GM23338 (cell line): Measurements from ENCODE around the gene EZH1. TPM values are rescaled to one million over a fixed set of nuclear protein-coding genes. Genes with fewer than 3 reads are reported as not detected.

Experiments
- ATAC-seq: fragments of 200-7000 bp; cut with Tn5 transposase; 3 replicates; pipeline ENCODE4 v1.9.1; 2020
- DNase-seq: peaks from one replicate; pipeline ENCODE4 v3.0.0-alpha.2; 2015; ENCODE audit warnings: low spot score
- H2AFZ ChIP-seq: fragments of 200-600 bp; sonication (generic); 2 replicates; pipeline ENCODE4 v1.8.0; 2016; ENCODE audit warnings: antibody characterized with exemption, mild to moderate bottlenecking, moderate library complexity
- H3F3A ChIP-seq: fragments of 200-600 bp; sonication (generic); replicated peaks from 2 replicates; pipeline ENCODE4 v1.8.0; 2017; ENCODE audit warnings: antibody characterized with exemption, mixed run types, low read depth
- H3K27ac ChIP-seq: fragments of 200-600 bp; sonication (generic); 2 replicates; pipeline ENCODE4 v1.6.1; 2016; ENCODE audit warnings: low read depth
- H3K27me3 ChIP-seq: fragments of 200-600 bp; sonication (generic); 2 replicates; pipeline ENCODE4 v1.8.0; 2016; ENCODE audit warnings: mild to moderate bottlenecking, mixed run types, moderate library complexity; ENCODE audit not compliant: insufficient read depth
- H3K36me3 ChIP-seq: fragments of 200-600 bp; sonication (generic); 2 replicates; pipeline ENCODE4 v1.8.0; 2016; ENCODE audit warnings: mild to moderate bottlenecking; ENCODE audit not compliant: insufficient read depth
- H3K4me1 ChIP-seq: fragments of 200-600 bp; sonication (generic); 2 replicates; pipeline ENCODE4 v1.8.0; 2016; ENCODE audit warnings: mild to moderate bottlenecking, moderate library complexity; ENCODE audit not compliant: insufficient read depth
- H3K4me2 ChIP-seq: fragments of 200-600 bp; sonication (generic); 2 replicates; pipeline ENCODE4 v1.7.1; 2017; ENCODE audit warnings: mixed run types
- H3K4me3 ChIP-seq: fragments of 200-600 bp; sonication (generic); 2 replicates; pipeline ENCODE4 v1.6.1; 2016; ENCODE audit warnings: mixed run types
- H3K79me2 ChIP-seq: fragments of 200-600 bp; sonication (generic); replicated peaks from 2 replicates; pipeline ENCODE4 v1.8.0; 2017; ENCODE audit warnings: mild to moderate bottlenecking; ENCODE audit not compliant: insufficient read depth
- H3K9me2 ChIP-seq: fragments of 200-600 bp; sonication (generic); 2 replicates; pipeline ENCODE4 v1.8.0; 2017; ENCODE audit not compliant: insufficient read depth
- H4K20me1 ChIP-seq: fragments of 200-600 bp; sonication (generic); replicated peaks from 2 replicates; pipeline ENCODE4 v1.8.0; 2017; ENCODE audit warnings: mild to moderate bottlenecking; ENCODE audit not compliant: insufficient read depth
- H3K27ac Mint-ChIP-seq: 2 replicates; pipeline ENCODE4 v1.8.0; 2020; ENCODE audit warnings: inconsistent platforms, mild to moderate bottlenecking, moderate library complexity, mixed read lengths
- H3K27me3 Mint-ChIP-seq: 3 replicates; pipeline ENCODE4 v1.8.0; 2022; ENCODE audit warnings: low read depth, mild to moderate bottlenecking, moderate library complexity, mixed read lengths, inconsistent platforms; ENCODE audit not compliant: insufficient read depth, poor library complexity
- H3K36me3 Mint-ChIP-seq: 3 replicates; pipeline ENCODE4 v1.8.0; 2021; ENCODE audit warnings: low read depth, mild to moderate bottlenecking, inconsistent platforms, moderate library complexity, mixed read lengths
- H3K4me1 Mint-ChIP-seq: 3 replicates; pipeline ENCODE4 v1.8.0; 2020; ENCODE audit warnings: mild to moderate bottlenecking, inconsistent platforms, mixed read lengths
- H3K4me3 Mint-ChIP-seq: 3 replicates; pipeline ENCODE4 v1.8.0; 2021; ENCODE audit warnings: moderate library complexity, mild to moderate bottlenecking, inconsistent platforms, mixed read lengths
- H3K9me3 Mint-ChIP-seq: 3 replicates; pipeline ENCODE4 v1.8.0; 2020; ENCODE audit warnings: moderate library complexity, mild to moderate bottlenecking, inconsistent platforms, mixed read lengths
- CTCF ChIP-seq, 2 experiments: fragments of 200-600 bp in 1 of 2; sonication (generic) in 1 of 2; conservative IDR thresholded peaks; 2 replicates each; pipeline versions ENCODE4 v1.5.1 to v1.6.1; 2016 to 2017; ENCODE audit warnings: antibody characterized with exemption in 2 of 2, low read depth in 2 of 2, mild to moderate bottlenecking in 2 of 2, moderate library complexity in 1 of 2
- EZH2 ChIP-seq: fragments of 200-600 bp; sonication (generic); IDR thresholded peaks from one replicate; pipeline ENCODE4 v1.8.0; 2017; ENCODE audit warnings: antibody characterized with exemption, mild to moderate bottlenecking, low read depth; ENCODE audit not compliant: unreplicated experiment
- NANOG ChIP-seq: IDR thresholded peaks from 2 replicates; pipeline ENCODE4 v1.6.1; 2016; ENCODE audit warnings: antibody characterized with exemption, borderline replicate concordance
- POLR2AphosphoS5 ChIP-seq: IDR thresholded peaks from 2 replicates; pipeline ENCODE4 v1.6.1; 2016; ENCODE audit warnings: antibody characterized with exemption, low read depth
- REST ChIP-seq: IDR thresholded peaks from one replicate; pipeline ENCODE4 v1.6.1; 2018; ENCODE audit warnings: antibody characterized with exemption; ENCODE audit not compliant: unreplicated experiment
- STAT1 ChIP-seq: IDR thresholded peaks from one replicate; pipeline ENCODE4 v1.6.1; 2016; ENCODE audit warnings: antibody characterized with exemption; ENCODE audit not compliant: unreplicated experiment
- ZNF114 ChIP-seq: fragments of 250-450 bp; sonication (Bioruptor Pico); IDR thresholded peaks from 2 replicates; pipeline ENCODE4 v1.5.0; 2020; ENCODE audit warnings: mild to moderate bottlenecking, moderate library complexity
- ZNF331 ChIP-seq: fragments of 250-450 bp; sonication (Bioruptor Pico); IDR thresholded peaks from 2 replicates; pipeline ENCODE4 v1.5.0; 2020; ENCODE audit warnings: low read depth, mild to moderate bottlenecking, moderate library complexity
- polyA plus RNA-seq: library from polyadenylated mRNA; unstranded; fragments of >200 nt; fragmentation: Nextera tagmentation; extraction: Ambion mirVana; gene quantifications from 2 replicates; pipeline ENCODE4 v1.2.1, GENCODE V29; 2016
- total RNA-seq: library from RNA; depleted of rRNA; stranded (reverse); fragments of >200 nt; shearing (Covaris generic); gene quantifications from 2 replicates; pipeline ENCODE4 v1.2.3, GENCODE V29; 2014

The EZH1 gene
- total and polyA plus RNA-seq, 2 experiments from 2014 or later = 16.9 to 18.0 TPM

- ATAC-seq = no peak
- Mint-ChIP-seq H3K4me1 (peaks cover 35% of the 10 kb centered on the region), H3K36me3 (peaks cover 27% of the 10 kb centered on the region), H3K27me3 (peaks cover 36% of the 10 kb centered on the region), H3K9me3 (no peaks in the 10 kb centered on the region), H3K27ac (no peak overlapping the region), H3K4me3 (no peak overlapping the region)
- no peaks in the 10 kb centered on the region for H3K36me3 ChIP-seq
- no peak overlapping the region for H2AFZ ChIP-seq
- no peak overlapping the region for H3K4me3 ChIP-seq
- no peaks in the 10 kb centered on the region for H3K79me2 ChIP-seq
- no peak overlapping the region for H3K27ac ChIP-seq
- peaks cover 13% of the 10 kb centered on the region; the same call in 1 of the 2 replicates for H3K4me1 ChIP-seq
- peaks cover 22% of the 10 kb centered on the region; the same call in 1 of the 2 replicates for H3F3A ChIP-seq
- no peak for TF ChIP-seq STAT1
- peak; percentile 9 to 36; a peak in 2 of 4 replicates for TF ChIP-seq CTCF (conservative IDR thresholded peaks at IDR 0.05; ENCODE audit: low read depth in 2 of 2)
- H3K4me2 ChIP-seq = no peak overlapping the region
- 0 out of 2 replicates have a peak, but pooled peaks cover 2% of the 10 kb centered on the region for H4K20me1 ChIP-seq
- no peak for DNase-seq
- no peaks in the 10 kb centered on the region for H3K9me2 ChIP-seq
- peaks cover 37% of the 10 kb centered on the region for H3K27me3 ChIP-seq
Measured at GRCh38 chr17:42686520-42687128, 58.2 kb downstream of the EZH1 start.

- Histone ChIP-seq H3F3A (peaks cover 26% of the 10 kb centered on the region; the same call in 1 of the 2 replicates), H3K4me1 (peaks cover 18% of the 10 kb centered on the region; the same call in 1 of the 2 replicates), H2AFZ (no peak overlapping the region), H3K4me3 (no peak overlapping the region), H3K27ac (no peak overlapping the region), H3K79me2 (no peaks in the 10 kb centered on the region), H4K20me1 (0 out of 2 replicates have a peak, but pooled peaks cover 2% of the 10 kb centered on the region), H3K9me2 (no peaks in the 10 kb centered on the region), H3K27me3 (peaks cover 45% of the 10 kb centered on the region), H3K4me2 (no peak overlapping the region), H3K36me3 (no peaks in the 10 kb centered on the region)
- Mint-ChIP-seq H3K27me3 (peaks cover 37% of the 10 kb centered on the region), H3K27ac (no peak overlapping the region), H3K36me3 (peaks cover 26% of the 10 kb centered on the region), H3K4me1 (peaks cover 40% of the 10 kb centered on the region), H3K9me3 (no peaks in the 10 kb centered on the region; the same call in 2 of the 3 replicates), H3K4me3 (no peak overlapping the region)
- ATAC-seq (no peak), DNase-seq (no peak)
- TF ChIP-seq EZH2 (no peak), POLR2AphosphoS5 (no peak), REST (no peak), NANOG (no peak), STAT1 (no peak), CTCF (conservative IDR thresholded peaks at IDR 0.05; ENCODE audit: low read depth in 2 of 2) (no peak), ZNF331 (no peak), ZNF114 (CRISPR knock-in tag) (no peak)
Measured at GRCh38 chr17:42685831-42686230, 59.0 kb downstream of the EZH1 start.
